HG02938 (cell line): ENCODE results near the gene FOXN3.
A peak's percentile ranks its signal among the peaks of the same experiment; 100 is the strongest.

Source experiments
- ATAC-seq: cut with Tn5 transposase; IDR thresholded peaks from one replicate; pipeline ENCODE4 v1.9.1; 2021; ENCODE audit warnings: mild to moderate bottlenecking, moderate library complexity; ENCODE audit not compliant: unreplicated experiment

FOXN3 gene

DNA sequence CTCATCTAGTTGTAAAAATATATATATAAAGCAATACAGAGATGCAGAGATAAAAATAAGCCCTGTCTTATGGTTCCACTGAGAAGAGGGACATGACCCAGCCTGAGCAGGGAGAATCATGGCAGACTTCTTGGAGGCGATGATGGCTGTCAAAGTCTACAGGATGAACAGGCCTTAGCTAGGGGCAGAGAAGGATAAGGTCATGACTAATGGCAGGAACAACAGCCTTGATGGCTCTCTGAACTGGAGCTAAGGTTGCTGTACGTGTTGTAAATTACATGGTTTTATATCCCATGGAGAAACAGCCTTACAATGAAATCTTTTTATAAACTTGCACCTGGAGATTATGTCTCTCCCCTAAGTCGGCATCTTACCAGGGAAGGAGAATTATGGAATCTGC lies 32.4 kb downstream of the FOXN3 start:
- no peak for ATAC-seq

DNA sequence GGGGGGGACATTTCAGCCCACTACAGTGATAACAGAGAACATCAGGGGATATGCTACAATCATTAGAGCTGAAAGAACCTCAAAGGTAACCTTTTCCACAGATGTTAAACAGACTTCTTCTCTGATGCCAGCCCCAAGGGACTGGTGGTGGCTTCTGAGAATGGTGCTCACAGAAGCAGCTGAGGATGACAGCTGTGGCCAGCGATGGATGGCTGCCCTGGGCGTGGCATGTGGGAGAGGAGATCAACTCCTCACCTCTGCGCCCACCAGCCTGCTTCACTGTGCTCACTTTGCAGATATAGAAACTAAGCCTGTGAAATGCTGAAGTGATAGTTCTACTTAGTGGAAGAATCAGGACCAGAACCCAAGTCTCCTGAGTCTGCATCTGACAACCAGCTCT lies 33.0 kb downstream of the FOXN3 start:
- peak; percentile 83 for ATAC-seq

DNA sequence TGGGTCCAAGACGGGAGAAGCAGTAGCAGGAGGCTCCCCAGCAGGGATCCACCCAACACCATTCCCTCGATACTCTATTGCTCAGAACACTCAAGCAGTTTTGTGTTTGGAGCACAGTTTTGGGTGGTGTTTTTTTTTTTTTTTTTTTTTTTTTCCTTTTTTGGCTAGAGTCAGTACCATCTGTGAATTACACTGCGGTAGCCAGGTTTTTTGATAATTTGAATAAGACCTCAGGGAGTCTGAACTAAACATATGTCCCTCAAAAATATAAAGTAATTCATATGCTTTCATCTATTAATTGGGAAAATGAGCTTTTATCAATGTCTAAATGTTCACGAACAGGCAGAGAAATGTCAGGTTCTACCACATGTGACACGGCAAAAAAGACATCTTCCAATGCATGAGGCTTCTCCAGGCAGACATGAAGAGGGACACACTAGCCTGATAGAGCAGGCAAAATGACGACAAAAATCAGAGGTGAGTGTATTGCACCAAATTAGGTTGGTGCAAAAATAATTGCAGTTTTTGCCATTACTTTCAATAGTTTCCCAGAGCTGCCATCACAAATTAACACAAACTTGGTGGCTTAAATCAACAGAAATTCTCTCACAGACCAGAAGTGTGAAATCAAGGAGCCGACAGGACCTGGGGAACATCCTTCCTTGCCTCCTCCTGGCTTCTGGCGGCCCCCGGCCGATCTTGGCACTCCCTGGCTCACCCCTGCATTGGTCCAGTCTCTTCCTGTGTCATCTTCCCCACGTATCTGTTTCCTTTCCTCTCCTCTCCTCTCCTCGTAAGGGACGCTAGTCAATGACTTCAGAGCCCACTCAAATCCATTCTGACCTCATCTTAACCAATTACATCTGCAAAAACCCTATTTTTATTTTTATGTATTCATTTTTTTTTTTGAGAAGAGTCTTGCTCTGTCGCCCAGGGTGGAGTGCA lies 33.9 kb downstream of the FOXN3 start:
- ATAC-seq: no peak

DNA sequence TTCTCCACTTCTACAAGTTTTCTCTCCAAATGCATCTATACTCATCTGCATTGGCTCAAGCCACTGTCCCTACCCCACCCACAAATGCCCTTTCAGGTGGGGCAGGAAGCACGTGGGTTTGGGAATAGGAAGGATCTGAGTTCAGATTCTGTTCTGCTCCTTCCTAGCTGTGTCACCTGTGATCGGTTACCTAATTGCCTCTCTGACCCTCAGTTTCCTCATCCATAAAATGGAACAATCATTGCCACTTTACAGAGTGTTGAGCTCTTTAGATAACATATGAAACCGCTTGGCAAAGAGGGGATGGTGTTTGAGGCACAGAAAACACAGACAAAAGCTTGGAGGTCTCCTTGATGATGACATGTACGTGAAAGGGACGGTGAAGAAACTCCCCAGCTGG lies 34.5 kb downstream of the FOXN3 start:
- ATAC-seq: no peak

DNA sequence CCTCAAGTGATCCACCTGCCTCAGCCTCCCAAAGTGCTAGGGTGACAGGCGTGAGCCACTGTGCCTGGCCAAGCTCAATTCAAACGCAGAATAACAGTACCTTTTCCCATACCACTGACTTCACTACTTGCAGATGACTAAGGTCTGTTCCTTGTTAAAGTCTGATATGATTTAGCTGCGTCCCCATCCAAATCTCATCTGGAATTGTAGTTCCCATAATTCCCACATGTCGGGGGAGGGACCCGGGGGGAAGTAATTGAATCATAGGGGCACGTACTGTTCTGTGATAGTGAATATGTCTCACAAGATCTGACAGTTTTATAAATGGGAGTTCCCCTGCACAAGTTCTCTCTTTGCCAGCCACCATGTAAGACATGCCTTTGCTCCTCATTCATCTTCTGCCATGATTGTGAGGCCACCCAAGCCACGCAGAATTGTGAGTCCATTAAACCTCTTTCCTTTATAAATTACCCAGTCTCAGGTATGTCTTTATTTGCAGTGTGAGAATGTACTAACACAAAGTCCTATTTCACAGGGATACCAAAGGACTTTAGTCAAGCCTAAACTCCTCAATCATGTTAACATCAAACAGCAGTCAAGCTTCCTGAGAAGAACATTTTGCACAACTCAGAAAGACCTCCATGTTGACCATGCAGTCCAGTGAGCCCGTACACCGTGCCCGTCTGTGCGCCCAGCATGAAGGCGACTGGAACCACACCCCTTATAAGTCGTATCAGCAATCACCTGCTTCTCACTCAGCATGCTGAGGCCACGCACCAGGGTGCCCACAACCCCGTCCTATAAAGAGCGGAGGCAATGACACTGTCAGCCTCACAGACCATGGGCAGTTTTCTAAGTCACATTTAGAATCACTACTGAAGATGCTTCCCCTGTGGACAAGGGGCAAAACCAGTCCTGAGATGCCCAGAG lies 36.9 kb downstream of the FOXN3 start:
- ATAC-seq: no peak

DNA sequence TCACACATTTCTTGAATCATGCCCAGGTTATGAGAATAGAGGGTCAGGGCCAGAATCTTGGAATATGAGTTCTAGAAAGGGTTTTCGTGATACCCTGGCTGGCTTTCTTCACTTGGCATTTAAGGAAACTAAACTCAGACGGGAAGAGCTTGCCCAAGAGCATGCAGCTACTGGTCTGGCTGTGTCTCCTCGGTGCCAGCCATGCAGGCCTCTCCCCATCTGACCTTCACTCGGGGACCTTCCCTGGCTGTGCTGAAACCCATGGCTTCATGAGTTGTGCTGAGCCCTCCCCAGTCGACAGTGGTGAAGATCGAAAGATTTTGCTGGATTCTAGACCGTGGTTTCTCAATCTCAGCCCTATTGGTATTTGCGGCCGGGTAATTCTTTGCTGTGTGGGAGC lies 38.0 kb downstream of the FOXN3 start:
- no peak for ATAC-seq

DNA sequence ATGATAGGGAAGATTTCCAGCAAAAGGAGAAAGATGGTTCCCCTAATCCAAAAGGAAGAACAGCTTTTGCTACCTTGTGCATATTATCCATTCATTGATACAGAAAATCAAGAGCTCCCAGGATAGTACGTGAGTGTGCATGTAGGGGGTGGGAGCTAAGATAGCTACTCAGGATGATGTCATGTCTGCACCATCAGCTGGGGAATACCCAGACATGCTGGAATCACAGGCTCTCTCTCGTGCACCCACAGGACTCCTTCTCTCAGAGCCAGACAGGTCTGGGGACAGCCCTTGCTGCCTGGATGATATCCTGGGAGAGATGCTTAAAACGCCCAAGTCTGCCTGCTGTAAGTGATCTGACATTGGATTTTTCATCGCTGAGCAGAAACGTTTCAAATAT lies 38.9 kb downstream of the FOXN3 start:
- ATAC-seq: peak; percentile 74

DNA sequence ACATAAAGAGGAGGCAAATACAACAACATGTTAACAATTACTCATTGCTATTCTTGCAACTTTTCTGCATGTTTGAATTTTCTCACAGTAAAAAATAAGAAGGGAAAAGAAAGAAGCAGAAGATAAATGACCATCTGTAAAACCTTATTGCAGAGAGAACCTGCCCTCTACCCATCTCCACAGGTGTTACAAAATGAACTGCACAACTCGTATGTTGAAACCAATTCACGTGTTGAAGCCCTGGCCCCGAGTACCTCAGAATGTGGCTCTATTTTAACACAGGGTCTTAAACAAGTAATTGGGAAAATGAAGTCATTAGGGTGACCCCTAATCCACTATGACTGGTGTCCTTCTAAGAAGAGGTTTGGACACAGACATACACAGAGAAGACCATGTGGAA lies 39.5 kb downstream of the FOXN3 start:
- ATAC-seq: peak; percentile 2

DNA sequence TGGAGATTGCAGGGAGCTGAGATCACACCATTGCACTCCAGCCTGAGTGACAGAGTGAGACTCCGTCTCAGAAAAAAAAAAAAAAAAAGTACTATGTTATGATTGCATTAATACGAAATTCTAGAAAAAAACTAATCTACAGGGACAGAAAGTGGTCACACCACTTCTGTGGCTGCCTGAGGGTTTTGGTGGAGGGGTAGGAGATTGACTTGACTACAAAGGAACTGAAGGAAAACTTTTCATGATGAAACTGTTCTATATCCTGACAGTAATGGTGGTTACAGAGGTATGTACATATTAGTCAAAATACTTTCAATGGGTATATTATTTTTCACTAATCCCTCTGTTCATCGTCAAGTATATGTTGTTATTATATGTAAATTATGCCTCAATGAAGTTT lies 42.1 kb downstream of the FOXN3 start:
- no peak for ATAC-seq

DNA sequence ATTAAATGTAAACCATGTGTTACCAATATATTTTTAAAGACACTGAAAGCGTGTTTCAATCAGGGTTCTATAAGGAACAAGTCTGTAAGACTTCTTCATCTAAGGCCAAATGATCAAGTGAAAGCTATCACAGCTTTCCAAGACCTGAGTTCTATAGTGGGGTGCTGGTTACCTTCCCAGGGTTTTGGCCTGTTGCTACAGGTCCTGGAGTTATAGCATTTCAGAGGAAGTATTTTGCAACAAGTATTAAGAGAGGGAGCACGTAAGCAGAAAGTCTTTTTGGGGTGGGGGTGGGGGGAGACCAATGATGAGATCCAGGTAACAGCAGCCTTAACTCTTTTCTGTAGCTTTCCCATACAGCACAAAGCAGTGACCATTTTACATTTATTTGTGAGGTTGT lies 43.8 kb downstream of the FOXN3 start:
- no peak for ATAC-seq

DNA sequence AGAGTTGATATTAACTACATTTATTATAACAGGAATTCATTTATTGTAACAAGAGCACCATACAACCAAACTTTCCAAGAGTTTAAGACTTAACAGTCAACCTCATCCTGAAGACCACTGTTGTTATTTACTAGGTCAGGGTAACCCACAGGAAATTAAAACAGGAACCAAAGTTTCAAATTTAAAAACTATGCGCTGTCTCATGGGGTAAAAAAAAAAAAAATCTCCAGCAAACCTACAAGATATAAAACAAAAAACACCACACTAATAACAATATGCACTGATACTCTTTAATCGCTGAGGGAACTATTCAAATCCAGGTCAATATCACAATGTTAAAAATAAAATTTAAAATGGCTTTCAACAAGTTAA lies 44.5 kb downstream of the FOXN3 start:
- no peak for ATAC-seq

DNA sequence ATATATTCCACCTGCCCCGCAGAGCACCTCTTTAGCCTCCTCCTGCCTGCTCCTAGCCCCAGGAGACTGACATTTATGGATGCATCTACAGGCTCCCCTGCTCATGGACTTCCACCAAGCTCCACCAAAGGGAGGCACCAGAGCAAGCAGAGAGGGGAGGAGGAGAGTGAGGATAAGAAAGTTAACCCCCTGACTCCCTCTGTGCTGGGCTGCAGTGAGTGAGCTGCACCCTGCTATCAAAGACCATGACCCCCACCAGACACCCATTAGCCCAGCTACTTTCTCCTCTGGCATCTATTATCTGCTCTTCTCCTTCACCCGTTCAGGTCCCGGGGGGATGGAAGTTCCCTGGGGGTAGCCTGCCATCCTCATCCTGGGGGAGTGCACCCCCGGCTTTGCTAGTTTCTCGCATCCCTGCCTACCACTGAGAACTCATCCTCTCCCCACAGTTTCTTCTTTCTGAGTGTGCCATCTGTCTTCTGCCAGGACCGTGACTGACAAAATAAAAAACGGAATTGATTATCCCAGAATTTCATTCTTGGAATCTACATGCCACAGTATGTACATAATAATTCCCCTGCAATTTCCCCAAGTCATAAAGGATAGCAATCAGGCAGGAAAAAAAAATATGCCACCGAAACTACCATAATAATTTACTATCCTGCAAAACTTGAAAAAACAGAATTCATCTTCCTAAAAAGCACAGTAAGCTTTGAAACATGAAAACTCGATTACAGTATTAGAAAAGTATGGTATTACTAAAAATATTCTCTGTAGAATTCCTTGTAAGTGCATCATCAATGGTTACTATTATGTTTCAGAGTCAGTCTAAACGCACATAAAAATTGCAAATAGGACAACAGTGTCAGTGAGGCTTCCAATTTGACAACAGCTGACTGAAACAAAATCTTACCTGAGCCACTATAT lies 45.2 kb downstream of the FOXN3 start:
- no peak for ATAC-seq

DNA sequence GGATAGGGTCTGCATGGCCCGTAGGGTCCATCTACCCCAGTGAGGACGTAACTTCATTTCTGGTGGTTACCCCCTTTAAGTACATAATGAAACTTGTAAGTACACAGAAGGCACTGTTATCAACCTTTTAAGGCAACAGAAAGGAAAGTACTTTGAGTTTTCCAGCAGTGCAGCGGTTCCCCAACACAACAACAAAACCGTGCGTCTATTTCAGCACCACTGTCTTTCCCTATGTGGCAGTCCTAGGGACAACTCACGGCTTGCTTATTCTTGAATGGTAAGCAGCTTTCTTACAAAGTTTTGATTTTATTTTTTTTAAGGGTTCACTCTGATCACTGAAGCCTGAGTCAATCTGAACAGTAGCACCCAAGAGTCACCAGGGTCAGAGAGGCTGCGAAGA lies 46.3 kb downstream of the FOXN3 start:
- no peak for ATAC-seq

DNA sequence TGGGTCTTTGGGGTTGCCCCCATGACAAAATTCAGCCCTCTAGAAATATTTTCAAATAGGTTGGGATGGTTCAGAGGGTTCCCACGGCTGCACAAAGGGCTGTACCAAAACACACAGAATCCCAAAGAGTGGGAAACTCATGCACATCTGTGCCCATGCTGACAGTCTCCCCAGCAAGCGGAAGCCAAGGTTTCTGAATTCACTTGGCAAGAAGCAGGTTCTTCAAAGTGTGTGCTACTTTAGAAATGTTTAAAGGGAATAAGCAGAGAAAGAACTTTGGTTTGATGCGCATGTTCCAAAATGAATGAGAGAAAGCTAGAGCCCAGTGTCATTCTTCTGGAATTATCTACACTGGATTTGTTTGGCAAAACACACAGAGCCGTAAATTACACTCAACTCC lies 46.7 kb downstream of the FOXN3 start:
- no peak for ATAC-seq

DNA sequence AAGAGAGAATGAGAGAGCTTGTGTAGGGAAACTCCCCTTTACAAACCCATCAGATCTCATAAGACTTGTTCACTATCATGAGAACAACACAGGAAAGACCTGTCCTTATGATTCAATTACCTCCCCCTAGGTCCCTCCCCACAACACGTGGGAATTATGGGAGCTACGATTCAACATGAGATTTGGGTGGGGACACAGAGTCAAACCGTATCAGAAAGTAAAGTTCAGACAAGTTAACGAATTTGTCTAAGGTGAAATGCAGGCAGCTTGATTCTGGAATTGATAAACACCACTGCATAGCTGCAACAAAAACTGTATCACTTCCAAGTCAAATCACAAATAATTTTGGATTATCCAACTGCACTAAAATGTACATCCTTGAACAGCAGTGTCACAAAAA lies 47.4 kb downstream of the FOXN3 start:
- ATAC-seq: no peak

DNA sequence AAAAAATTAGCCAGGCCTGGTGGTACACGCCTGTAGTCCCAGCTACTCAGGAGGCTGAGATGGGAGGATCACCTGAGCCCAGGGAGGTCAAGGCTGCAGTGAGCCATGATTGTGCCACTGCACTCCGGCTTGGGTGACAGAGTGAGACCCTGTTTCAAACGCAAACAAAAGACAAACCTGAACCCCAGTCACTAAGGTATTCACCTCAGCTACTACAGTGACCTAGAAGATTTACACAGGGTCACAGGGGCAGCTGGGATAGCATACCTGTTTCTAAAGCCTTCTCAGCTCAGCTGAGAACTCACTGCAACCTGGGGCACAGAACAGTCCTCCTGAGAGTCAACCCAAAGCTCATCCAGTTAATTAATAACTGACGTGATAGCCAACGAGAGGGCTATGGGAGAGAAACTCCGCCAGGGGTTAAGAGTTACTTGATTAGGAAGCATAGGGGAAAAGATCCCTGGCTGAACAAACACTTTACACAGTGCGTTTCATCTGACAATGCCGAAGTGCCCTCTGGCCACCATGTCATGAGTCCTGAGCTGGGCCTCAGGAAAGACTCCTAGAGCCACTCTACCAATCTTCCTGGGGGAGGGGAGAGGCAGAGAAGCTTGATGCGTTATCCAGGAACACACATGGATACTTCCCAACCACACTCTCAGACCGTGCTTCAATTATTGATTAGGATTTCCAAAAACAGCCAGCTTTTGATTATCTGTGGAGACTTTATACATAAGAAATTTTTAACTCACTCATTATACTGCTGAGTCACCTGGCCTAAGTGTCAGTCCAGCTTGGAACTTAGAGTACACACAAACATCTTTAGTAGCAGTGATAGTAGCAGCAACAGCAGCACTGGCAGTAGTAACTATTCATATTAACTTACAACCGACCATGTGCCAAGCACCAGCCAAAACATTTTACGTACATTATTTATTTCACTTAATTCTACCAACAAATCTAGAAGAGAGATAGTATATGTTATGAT lies 48.2 kb downstream of the FOXN3 start:
- ATAC-seq: no peak

DNA sequence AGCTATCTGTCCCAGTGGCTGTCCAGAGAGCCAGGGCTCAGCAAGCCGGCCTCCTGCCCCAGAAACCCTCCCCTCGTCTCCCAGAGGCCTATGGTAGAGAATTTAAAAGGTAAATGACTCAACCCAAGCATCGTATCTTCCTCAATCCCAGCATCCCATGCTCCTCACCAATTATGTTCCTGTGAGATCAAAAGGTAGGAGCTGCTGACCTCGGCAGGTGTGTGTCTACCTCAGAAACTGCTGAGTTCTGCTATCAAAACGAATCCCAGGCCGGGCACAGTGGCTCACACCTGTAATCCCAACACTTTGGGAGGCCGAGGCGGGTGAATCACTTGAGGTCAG lies 49.3 kb downstream of the FOXN3 start:
- no peak for ATAC-seq

DNA sequence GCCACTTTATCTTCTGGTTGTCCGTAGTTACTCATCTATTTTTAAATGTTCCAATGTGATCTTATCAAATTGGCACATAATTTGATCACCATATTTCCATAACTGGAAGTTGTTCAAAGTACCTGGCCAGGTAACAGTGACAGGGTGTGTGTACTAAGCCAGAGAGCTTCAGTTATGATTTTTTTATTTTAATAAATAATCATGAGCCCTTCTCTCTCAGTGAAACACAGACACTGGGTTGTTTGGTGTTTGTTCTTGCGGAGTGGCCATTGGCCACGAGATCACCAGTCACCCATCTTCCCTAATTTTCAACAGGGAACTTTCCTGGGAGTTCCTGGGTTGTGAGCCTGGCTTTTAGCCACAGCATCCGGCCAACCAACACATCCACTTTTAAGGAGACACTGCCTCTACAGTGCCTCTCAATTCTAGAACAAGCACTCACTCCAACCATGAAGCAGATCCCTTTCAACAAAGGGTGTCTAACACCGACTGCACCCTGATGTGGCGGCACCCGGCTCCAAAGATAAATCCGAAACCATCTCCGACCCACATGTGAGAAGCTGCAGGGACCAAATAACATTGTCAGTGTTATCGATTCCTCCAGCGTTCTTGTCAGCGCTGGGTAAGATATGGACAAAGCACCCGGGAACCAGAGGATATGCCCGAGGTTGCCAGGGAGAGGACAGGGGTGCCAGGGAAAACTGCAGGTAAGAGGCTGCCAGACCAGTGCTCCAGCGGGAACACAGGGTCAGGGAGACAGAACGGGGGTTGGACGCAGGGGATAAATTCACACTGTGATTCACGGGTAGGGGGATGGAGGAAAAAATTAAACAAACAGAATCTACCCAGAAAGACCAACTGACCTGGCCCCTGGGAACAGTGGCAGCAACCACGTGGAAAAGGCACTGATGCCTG lies 49.9 kb downstream of the FOXN3 start:
- no peak for ATAC-seq
